WTC11 (cell line): ENCODE measurements around the gene SPEM2. TPM values are rescaled to one million over a fixed set of nuclear protein-coding genes. Genes with fewer than 3 reads are reported as not detected.

Experiments
- ATAC-seq: fragments of 200-7000 bp; cut with Tn5 transposase; 2 replicates; pipeline ENCODE4 v1.10.0; 2021; ENCODE audit warnings: mild to moderate bottlenecking, moderate library complexity
- CTCF ChIA-PET: fragments of 300-600 bp; sonication (Branson Sonifier 250); formaldehyde crosslinking; loops from one replicate; lab custom pipeline; 2021; ENCODE audit warnings: antibody characterized with exemption; lab: Charles Lee
- POLR2A ChIA-PET: fragments of 350-600 bp; sonication (Branson Sonifier 250); formaldehyde crosslinking; loops from one replicate; lab custom pipeline; 2021; ENCODE audit warnings: antibody characterized with exemption; lab: Charles Lee
- DNase-seq: peaks from one replicate; pipeline ENCODE4 v3.0.0; 2021; ENCODE audit warnings: low spot score
- H3K27ac Mint-ChIP-seq: 2 replicates; pipeline ENCODE4 v1.8.0; 2021; ENCODE audit warnings: mixed read lengths
- H3K27me3 Mint-ChIP-seq: 2 replicates; pipeline ENCODE4 v1.8.0; 2021; ENCODE audit warnings: low read depth, mild to moderate bottlenecking, moderate library complexity, mixed read lengths
- H3K36me3 Mint-ChIP-seq: 2 replicates; pipeline ENCODE4 v1.8.0; 2021; ENCODE audit warnings: mixed read lengths
- H3K4me1 Mint-ChIP-seq: 2 replicates; pipeline ENCODE4 v1.8.0; 2022; ENCODE audit warnings: mixed read lengths
- H3K4me3 Mint-ChIP-seq: 2 replicates; pipeline ENCODE4 v1.8.0; 2021; ENCODE audit warnings: mild to moderate bottlenecking, moderate library complexity, mixed read lengths
- H3K9me3 Mint-ChIP-seq: 2 replicates; pipeline ENCODE4 v1.8.0; 2021; ENCODE audit warnings: mixed read lengths
- AFF4 ChIP-seq: sonication (generic); formaldehyde crosslinking; IDR thresholded peaks from 2 replicates; pipeline ENCODE4 v1.8.1; 2023; ENCODE audit warnings: mild to moderate bottlenecking, missing genetic modification reagents, borderline replicate concordance
- CBFB ChIP-seq: sonication (generic); formaldehyde crosslinking; IDR thresholded peaks from 2 replicates; pipeline ENCODE4 v1.8.1; 2022; ENCODE audit warnings: mild to moderate bottlenecking, low read depth, missing genetic modification reagents
- CREM ChIP-seq: sonication (generic); formaldehyde crosslinking; IDR thresholded peaks from 2 replicates; pipeline ENCODE4 v1.8.1; 2022; ENCODE audit warnings: mild to moderate bottlenecking, missing genetic modification reagents, moderate library complexity
- E2F5 ChIP-seq: sonication (generic); formaldehyde crosslinking; IDR thresholded peaks from 2 replicates; pipeline ENCODE4 v1.8.1; 2022; ENCODE audit warnings: mild to moderate bottlenecking, moderate library complexity, missing genetic modification reagents
- ETV6 ChIP-seq: sonication (generic); formaldehyde crosslinking; IDR thresholded peaks from 2 replicates; pipeline ENCODE4 v1.8.1; 2022; ENCODE audit warnings: mild to moderate bottlenecking, missing genetic modification reagents
- FOXK1 ChIP-seq: sonication (generic); formaldehyde crosslinking; IDR thresholded peaks from 2 replicates; pipeline ENCODE4 v1.8.0; 2022; ENCODE audit warnings: mild to moderate bottlenecking, moderate library complexity, missing genetic modification reagents
- FOXP4 ChIP-seq: sonication (generic); formaldehyde crosslinking; IDR thresholded peaks from 2 replicates; pipeline ENCODE4 v1.8.0; 2022; ENCODE audit warnings: mild to moderate bottlenecking, missing genetic modification reagents
- PRDM15 ChIP-seq: sonication (generic); formaldehyde crosslinking; IDR thresholded peaks from 2 replicates; pipeline ENCODE4 v1.8.0; 2022; ENCODE audit warnings: missing genetic modification reagents
- SP1 ChIP-seq: sonication (generic); formaldehyde crosslinking; conservative IDR thresholded peaks from 2 replicates; pipeline ENCODE4 v1.8.1; 2022; ENCODE audit warnings: missing genetic modification reagents
- TEAD1 ChIP-seq: sonication (generic); formaldehyde crosslinking; IDR thresholded peaks from 2 replicates; pipeline ENCODE4 v1.8.0; 2022; ENCODE audit warnings: mild to moderate bottlenecking, missing genetic modification reagents
- TP53 ChIP-seq: sonication (generic); formaldehyde crosslinking; IDR thresholded peaks from 2 replicates; pipeline ENCODE4 v1.8.1; 2023; ENCODE audit warnings: mild to moderate bottlenecking, missing genetic modification reagents
- ZNF317 ChIP-seq: sonication (generic); formaldehyde crosslinking; IDR thresholded peaks from 2 replicates; pipeline ENCODE4 v1.8.1; 2023; ENCODE audit warnings: low read depth, mild to moderate bottlenecking, moderate library complexity, missing genetic modification reagents, borderline replicate concordance
- total RNA-seq: library from RNA; stranded (reverse); gene quantifications from 3 replicates; pipeline ENCODE4 v1.2.3, GENCODE V29; 2021
- TF ChIP-seq, protein P1 (sequence below): fragments of 250-450 bp; sonication (Bioruptor Pico); IDR thresholded peaks from 2 replicates; pipeline ENCODE4 v2.1.2; 2022; ENCODE audit warnings: mild to moderate bottlenecking, moderate library complexity
- TF ChIP-seq, protein P2 (sequence below): sonication (generic); formaldehyde crosslinking; IDR thresholded peaks from 2 replicates; pipeline ENCODE4 v1.8.1; 2023; ENCODE audit warnings: mild to moderate bottlenecking, missing genetic modification reagents, moderate library complexity
- TF ChIP-seq, protein P3 (sequence below): sonication (generic); formaldehyde crosslinking; IDR thresholded peaks from 2 replicates; pipeline ENCODE4 v1.8.1; 2023; ENCODE audit warnings: mild to moderate bottlenecking, moderate library complexity, missing genetic modification reagents
- TF ChIP-seq, protein P4 (sequence below): sonication (generic); formaldehyde crosslinking; IDR thresholded peaks from 2 replicates; pipeline ENCODE4 v1.8.0; 2022; ENCODE audit warnings: mild to moderate bottlenecking, missing genetic modification reagents
- TF ChIP-seq, protein P5 (sequence below): sonication (generic); formaldehyde crosslinking; IDR thresholded peaks from 2 replicates; pipeline ENCODE4 v1.8.1; 2023; ENCODE audit warnings: mild to moderate bottlenecking, missing genetic modification reagents

SPEM2 gene
- total RNA-seq, 1 experiment from 2014 or later, result 0.13 TPM

GRCh38 chr17:7383742-7384488, 41.5 kb upstream of the SPEM2 start:
- Mint-ChIP-seq H3K27ac (no peak overlapping the region), H3K4me3 (peak overlapping the region; percentile 58), H3K27me3 (peaks cover 45% of the 10 kb centered on the region), H3K36me3 (peaks cover under 1% of the 10 kb centered on the region), H3K4me1 (peaks cover 26% of the 10 kb centered on the region), H3K9me3 (peaks cover 8% of the 10 kb centered on the region)
- ATAC-seq, result peak; percentile 85
- CTCF ChIA-PET, result interaction anchor here (1.0 to 2.4 kb wide), 9 partner anchors 10 to 176 kb away, joined by 3 to 10 read pairs (median 4); partner anchors contain the start of genes ACAP1, PLSCR3, TMEM102 and TMEM256
- POLR2A ChIA-PET, result interaction anchor here (0.9 to 1.9 kb wide), 2 partner anchors 9 to 20 kb away, joined by 3 to 7 read pairs; partner anchors contain the start of genes PLSCR3 and TMEM256
- DNase-seq, result peak; percentile 87
- TF ChIP-seq FOXK1 (CRISPR knock-in tag) (peak; percentile 38; the same call in 1 of the 2 replicates), CBFB (CRISPR knock-in tag) (no peak), AFF4 (CRISPR knock-in tag) (0 out of 2 replicates have a peak, but pooled peaks have one; percentile 70), ZNF317 (CRISPR knock-in tag) (0 out of 2 replicates have a peak, but pooled peaks have one; percentile 27), CREM (CRISPR knock-in tag) (peak; percentile 87), FOXP4 (CRISPR knock-in tag) (peak; percentile 78; the same call in 1 of the 2 replicates), SP1 (CRISPR knock-in tag) (peak; percentile 86), TP53 (CRISPR knock-in tag) (0 out of 2 replicates have a peak, but pooled peaks have one; percentile 36), E2F5 (CRISPR knock-in tag) (peak; percentile 92; the same call in 1 of the 2 replicates), ETV6 (CRISPR knock-in tag) (0 out of 2 replicates have a peak, but pooled peaks have one; percentile 63), PRDM15 (CRISPR knock-in tag) (peak; percentile 51; the same call in 1 of the 2 replicates), TEAD1 (CRISPR knock-in tag) (peak; percentile 59; the same call in 1 of the 2 replicates)
- TF ChIP-seq, protein P1, sequence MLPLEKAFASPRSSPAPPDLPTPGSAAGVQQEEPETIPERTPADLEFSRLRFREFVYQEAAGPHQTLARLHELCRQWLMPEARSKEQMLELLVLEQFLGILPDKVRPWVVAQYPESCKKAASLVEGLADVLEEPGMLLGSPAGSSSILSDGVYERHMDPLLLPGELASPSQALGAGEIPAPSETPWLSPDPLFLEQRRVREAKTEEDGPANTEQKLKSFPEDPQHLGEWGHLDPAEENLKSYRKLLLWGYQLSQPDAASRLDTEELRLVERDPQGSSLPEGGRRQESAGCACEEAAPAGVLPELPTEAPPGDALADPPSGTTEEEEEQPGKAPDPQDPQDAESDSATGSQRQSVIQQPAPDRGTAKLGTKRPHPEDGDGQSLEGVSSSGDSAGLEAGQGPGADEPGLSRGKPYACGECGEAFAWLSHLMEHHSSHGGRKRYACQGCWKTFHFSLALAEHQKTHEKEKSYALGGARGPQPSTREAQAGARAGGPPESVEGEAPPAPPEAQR (CRISPR knock-in tag), result no peak
- TF ChIP-seq, protein P2, sequence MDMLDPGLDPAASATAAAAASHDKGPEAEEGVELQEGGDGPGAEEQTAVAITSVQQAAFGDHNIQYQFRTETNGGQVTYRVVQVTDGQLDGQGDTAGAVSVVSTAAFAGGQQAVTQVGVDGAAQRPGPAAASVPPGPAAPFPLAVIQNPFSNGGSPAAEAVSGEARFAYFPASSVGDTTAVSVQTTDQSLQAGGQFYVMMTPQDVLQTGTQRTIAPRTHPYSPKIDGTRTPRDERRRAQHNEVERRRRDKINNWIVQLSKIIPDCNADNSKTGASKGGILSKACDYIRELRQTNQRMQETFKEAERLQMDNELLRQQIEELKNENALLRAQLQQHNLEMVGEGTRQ (CRISPR knock-in tag), result peak; percentile 58; the same call in 1 of the 2 replicates
- TF ChIP-seq, protein P3, sequence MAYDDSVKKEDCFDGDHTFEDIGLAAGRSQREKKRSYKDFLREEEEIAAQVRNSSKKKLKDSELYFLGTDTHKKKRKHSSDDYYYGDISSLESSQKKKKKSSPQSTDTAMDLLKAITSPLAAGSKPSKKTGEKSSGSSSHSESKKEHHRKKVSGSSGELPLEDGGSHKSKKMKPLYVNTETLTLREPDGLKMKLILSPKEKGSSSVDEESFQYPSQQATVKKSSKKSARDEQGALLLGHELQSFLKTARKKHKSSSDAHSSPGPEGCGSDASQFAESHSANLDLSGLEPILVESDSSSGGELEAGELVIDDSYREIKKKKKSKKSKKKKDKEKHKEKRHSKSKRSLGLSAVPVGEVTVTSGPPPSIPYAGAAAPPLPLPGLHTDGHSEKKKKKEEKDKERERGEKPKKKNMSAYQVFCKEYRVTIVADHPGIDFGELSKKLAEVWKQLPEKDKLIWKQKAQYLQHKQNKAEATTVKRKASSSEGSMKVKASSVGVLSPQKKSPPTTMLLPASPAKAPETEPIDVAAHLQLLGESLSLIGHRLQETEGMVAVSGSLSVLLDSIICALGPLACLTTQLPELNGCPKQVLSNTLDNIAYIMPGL, result 0 out of 2 replicates have a peak, but pooled peaks have one; percentile 50
- TF ChIP-seq, protein P4, sequence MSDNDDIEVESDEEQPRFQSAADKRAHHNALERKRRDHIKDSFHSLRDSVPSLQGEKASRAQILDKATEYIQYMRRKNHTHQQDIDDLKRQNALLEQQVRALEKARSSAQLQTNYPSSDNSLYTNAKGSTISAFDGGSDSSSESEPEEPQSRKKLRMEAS, result peak; percentile 95
- TF ChIP-seq, protein P5, sequence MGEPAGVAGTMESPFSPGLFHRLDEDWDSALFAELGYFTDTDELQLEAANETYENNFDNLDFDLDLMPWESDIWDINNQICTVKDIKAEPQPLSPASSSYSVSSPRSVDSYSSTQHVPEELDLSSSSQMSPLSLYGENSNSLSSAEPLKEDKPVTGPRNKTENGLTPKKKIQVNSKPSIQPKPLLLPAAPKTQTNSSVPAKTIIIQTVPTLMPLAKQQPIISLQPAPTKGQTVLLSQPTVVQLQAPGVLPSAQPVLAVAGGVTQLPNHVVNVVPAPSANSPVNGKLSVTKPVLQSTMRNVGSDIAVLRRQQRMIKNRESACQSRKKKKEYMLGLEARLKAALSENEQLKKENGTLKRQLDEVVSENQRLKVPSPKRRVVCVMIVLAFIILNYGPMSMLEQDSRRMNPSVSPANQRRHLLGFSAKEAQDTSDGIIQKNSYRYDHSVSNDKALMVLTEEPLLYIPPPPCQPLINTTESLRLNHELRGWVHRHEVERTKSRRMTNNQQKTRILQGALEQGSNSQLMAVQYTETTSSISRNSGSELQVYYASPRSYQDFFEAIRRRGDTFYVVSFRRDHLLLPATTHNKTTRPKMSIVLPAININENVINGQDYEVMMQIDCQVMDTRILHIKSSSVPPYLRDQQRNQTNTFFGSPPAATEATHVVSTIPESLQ (CRISPR knock-in tag), result no peak
